Cardiac septum (tissue), 1 donor: ENCODE data around the gene PPP2R2C. TPM values are rescaled to one million over a fixed set of nuclear protein-coding genes. Genes with fewer than 3 reads are reported as not detected.

Source experiments
- DNase-seq: peaks from one replicate; pipeline ENCODE4 v3.0.0-alpha.2; 2020; ENCODE audit warnings: low spot score
- intact Hi-C: fragments of 100-400 bp; cut with DNase I; formaldehyde crosslinking; loops from one replicate; pipeline ENCODE4 v1.14.0; 2022
- total RNA-seq: library from RNA; stranded (reverse); fragmentation: NEBNext Ultra II Directional; extraction: Animal tissue kit (Norgen Biotek cat#: 25700); gene quantifications from one replicate; pipeline ENCODE4 v1.2.1, GENCODE V29; 2021
- donor health status: DM: no; HTN: no; CAD: no.

Gene PPP2R2C
- total RNA-seq, 1 donor from 2014 or later, result 5.5 TPM

DNA sequence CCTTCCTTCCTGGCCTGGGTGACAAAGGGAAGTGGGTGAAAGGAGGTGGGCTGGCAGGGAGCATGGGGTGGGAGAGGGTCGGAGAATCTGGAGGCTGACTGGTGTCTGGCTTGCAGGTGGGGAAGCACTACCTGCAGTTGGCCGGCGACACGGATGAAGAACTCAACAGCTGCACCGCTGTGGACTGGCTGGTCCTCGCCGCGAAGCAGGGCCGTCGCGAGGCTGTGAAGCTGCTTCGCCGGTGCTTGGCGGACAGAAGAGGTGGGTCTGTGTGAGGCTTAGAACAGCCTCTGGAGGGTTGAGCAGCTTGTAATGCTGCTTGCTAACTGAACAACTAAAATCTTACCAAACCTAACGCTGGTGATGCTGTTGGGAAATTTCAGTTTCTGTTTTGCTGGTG, 183.5 kb downstream of the PPP2R2C start:
- intact Hi-C loops, result no loop called here
- DNase-seq, result no peak

DNA sequence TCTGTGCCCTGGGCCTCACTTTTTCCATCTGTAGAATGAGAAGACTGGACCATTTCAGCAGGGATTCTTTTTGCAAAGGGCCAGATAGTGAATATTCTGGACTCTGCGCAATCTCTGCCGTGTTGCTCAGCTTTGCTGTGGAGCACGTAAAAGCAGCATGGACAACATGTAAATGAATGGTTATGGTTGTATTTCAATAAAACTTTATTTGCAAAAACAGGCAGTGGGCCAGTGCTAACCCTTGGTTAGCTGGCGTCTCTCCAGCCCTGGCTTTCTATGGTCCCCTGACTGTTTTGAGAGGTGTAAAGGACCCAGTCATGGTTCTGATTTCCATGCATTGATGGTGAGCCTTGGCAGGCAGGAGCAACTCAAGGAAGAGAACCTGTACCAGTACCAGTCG, 184.1 kb downstream of the PPP2R2C start:
- no peak for DNase-seq
- intact Hi-C loops, result no loop called here

DNA sequence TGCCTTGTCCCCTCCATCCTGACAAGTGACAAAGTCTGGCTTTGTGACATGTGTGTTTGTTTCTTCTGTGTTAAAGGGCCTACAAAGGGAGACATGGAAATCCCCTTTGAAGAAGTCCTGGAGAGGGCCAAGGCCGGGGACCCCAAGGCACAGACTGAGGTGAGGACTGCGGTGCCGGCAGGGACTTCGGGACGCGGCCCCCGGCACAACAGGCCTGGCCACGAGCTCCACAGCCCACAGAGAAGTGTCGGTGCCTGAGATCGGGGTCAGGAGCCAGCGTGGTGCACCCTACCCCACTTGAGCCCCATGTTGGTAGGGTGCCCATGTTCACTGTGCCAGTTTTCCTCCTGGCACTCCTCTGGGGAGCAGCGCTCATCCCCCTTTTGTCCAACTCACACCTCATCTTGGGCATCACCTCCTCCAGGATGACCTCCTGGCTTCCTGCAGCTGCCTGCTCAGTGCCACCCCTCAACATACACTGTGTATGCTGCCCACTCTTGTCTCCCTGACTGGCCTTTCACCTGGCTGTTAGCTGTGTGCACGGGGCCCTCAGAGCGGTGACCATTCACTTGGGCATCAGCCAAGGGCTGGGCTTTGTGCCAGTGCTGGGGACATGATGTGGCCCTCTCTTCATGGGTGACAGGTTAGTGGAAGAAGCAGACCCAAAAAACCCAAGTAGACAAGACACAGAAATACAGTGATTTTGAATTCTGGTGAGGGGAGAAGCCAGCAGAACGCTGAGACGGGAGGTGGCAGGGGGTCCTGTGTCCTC, 185.2 kb downstream of the PPP2R2C start:
- no peak for DNase-seq
- intact Hi-C loops, result no loop called here

DNA sequence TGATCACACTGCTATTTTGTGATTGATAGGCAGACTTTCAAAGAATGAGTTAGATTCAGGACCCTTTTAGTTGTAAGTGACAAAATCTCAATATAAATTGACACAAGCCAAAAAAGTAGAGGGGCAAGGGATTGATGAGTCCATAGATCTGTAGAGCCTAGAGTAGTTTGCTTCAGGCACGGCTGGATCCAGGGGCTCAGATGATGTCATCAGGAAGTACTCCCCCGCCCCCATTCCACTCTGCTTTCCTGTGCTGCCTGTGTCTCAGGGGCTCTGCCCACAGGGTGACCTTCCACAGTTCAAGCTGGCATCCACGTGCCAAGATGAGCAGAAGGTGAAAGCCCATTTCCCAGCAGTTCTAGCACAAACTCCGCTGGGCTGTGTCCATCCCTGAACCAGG, 189.1 kb downstream of the PPP2R2C start:
- intact Hi-C loops, result no loop called here
- DNase-seq, result no peak

DNA sequence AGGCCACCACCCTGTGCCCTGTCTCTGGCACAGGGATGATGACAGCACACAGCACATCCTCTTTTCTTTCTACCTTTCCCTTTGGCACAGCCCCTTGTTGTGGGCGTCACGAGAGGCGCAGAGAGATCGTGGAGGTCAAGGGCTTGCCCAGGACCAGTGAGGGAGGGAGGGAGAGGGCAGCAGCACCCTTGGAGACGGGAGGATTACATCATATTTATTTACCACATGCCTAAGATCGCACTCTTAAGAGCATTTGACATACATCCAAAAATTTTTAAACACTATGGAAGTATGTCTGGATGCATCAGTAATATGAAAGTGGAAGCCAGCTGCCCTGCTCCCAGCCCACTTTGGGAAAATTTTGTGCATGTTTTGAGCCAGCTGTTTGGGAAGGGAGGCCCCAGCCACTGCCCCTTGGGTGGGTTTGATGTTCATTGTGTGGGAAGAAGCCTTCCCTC, 190.1 kb downstream of the PPP2R2C start:
- no peak for DNase-seq

DNA sequence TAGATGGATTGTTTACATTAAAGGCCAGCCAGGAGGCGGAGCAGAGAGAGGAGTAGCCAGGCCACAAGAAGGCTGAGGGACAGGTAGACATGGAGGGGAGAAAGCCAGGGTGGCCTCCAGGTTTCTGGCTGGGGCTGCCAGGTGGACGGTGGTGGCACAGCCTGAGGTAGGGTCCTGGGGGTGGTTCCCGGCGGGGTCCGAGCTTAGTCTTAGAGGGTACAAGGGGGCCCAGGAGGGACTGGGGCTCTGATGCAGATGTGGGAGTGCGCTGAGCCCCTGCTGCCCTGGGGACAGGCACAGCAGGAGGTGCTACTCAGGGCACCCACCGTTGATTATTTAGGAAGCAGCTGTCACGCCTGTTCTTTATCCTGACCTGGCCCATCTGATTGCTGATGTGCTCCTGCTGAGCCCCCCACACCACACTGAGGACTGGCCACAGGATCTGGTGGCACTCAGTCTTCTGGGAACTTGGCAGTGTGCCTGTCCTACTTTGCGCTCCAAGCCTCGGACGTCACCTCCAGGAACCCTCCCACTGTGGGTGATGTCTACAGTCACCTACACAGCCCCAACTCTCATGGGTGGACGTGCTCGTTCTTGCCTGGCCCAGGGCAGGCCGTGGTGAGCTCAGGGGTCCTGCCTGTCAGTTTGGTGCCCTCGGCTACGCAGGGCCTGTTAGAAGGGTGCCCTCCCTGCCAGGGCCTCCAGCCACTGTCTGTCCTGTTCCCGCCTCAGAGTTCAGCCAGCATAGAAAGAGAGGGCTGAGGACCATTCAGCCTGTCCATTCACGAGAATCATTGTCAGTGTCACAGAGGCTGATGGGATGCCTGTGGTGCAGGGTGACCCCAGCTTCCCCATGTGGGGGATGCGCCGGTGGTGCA, 190.7 kb downstream of the PPP2R2C start:
- intact Hi-C loops, result no loop called here
- no peak for DNase-seq

More for the DNA sequence above, 190.1 kb downstream of the PPP2R2C start:
- intact Hi-C loops, result no loop called here

DNA sequence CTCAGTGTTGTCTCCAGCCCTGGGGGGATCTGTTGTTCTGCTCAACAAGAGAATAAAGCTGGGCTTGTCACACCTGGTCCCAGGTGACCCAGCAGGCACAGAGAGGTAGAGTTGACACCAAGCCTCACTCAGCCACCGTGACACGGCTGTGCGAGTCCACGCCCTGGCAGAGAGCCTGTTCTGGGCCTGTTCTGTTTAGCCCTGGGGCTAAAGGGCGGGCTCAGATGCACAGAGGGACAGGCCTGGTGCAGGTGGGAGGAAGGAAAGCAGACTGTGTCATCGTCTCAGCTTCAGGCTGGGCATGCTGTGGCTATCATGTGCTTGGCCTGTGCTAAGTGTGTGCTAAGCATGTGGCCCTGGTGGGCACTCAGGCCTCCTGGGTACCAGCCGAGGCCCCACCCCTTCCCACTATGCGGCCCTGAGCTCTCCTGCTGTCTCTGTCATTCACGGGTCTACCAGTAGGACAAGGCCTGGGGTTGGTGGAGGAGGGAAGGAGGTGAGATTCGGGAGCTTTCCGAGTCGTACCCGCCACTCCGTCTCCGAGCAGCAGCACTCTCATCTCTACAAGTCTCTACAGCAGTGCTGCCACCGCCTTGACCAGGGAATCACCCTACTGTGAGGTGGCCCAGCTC, 191.9 kb downstream of the PPP2R2C start:
- no peak for DNase-seq
- intact Hi-C loops, result no loop called here

DNA sequence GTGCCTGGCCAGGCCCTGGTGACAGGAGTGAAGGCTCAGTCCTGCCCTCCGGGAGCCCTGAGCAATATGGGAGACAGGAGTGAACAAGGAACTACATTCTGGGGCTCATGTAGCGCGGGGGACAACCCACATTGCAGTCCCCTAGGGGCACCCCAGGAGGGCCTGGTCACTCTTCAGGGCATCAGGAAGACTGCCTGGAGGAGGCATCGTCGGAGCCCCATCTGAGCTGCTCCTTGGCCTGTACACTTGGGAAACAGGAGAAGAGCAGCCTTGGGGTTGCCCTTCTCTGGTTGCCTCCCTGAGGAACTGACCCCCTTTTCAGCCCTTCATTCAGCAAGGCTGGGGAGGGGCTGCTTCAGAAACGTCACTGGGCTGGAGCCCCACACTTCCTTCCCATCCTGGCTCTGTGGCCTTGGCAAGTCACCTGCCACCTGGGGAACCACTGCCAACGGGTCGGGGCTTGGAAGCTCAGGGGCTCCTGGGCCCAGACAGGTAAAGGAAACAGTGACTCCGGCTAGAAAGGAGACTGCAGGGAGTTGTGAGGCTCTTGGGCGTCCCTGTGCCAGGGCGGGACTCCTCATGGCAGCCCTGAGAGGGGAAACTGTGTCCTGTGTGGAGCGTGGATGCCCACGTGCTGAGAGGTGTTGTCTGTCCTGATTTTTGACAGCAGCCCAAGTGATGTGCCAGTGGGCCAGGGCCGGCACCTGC, 192.7 kb downstream of the PPP2R2C start:
- DNase-seq, result no peak
- intact Hi-C loops, result no loop called here

DNA sequence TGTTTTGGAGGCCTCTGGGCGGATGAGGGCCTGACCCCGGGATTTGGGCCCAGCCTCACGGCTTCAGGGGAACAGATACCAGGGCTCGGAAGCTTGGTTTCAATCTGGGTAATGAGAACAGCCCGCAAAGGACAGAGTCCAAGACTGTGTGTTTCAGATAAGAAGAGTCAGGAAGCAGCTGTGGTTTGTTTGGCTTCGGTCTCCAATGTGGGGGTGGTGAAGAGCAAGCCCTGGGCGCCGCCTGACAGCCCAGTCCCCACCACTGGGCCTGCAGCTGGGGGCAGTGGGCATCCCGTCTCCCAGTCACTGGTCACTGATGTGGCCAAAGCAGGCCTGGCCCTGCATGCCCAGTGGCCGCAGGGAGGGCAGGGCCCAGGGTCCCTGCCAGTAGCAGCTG, 193.6 kb downstream of the PPP2R2C start:
- intact Hi-C loops, result no loop called here
- DNase-seq, result no peak

DNA sequence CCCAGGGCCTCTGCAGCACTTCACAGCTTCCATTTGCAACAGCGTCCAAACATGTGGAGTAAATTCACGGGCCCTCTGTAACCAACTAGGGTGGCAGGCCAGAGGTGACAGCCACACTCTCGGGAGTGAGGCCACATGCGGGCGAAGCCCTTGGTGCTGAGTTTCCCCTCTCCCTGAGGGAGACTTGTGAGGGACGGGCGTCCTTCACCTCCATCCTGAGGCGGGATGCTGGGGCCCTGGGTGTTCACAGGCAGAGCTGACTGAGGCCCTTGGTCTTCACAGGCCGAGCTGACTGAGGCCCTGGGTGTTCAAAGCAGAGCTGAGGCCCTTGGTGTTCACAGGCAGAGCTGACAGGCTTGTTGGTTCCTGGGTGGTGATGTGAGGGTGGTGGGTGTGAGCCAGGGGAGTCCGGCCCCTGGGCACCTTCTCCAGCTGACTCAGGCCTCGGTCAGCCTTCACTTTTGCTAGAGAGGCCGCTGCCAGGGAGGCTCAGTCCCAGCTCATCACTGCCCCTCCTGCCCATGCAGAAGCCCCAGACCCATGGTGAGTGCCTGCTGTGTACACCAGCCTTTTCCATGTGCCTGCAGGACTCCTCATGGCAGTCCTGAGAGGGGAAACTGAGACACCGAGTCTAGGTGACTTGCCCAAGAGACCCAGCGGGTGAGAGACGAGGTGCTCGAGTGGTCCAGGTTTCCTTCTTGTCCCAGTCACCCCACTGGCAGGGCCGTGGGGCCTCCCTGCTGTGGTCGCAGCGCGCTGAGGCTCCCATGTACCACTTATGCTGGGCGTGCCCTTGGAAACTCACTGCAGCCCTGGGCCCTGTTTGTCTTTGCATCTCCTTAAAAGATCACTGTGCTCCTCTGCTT, 194.2 kb downstream of the PPP2R2C start:
- DNase-seq, result no peak

DNA sequence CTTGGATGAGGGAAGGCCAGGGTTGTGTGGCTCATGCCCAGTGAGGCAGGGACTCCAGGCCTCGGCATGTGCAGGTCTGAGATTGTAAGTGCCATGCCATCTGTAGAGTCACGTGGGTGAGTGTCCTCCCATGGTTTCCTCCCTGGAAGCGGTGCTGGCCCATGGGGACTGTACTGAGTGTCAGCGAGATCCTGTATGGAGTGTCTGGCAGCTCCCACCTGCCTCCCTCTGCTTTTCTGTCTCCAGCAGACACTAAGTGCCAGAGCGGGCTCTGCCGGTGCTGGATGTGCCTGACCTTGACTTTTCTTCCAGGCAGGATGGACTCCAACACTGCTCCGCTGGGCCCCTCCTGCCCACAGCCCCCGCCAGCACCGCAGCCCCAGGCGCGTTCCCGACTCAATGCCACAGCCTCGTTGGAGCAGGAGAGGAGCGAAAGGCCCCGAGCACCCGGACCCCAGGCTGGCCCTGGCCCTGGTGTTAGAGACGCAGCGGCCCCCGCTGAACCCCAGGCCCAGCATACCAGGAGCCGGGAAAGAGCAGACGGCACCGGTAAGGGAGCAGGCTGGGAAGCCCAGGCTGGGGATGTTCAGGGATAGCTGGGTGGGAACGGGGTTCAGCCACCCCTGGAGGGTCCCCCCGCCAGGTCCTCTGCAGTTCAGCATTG, 195.1 kb downstream of the PPP2R2C start:
- DNase-seq, result no peak
- intact Hi-C loops, result no loop called here

More for the DNA sequence above, 194.2 kb downstream of the PPP2R2C start:
- intact Hi-C loops, result no loop called here

DNA sequence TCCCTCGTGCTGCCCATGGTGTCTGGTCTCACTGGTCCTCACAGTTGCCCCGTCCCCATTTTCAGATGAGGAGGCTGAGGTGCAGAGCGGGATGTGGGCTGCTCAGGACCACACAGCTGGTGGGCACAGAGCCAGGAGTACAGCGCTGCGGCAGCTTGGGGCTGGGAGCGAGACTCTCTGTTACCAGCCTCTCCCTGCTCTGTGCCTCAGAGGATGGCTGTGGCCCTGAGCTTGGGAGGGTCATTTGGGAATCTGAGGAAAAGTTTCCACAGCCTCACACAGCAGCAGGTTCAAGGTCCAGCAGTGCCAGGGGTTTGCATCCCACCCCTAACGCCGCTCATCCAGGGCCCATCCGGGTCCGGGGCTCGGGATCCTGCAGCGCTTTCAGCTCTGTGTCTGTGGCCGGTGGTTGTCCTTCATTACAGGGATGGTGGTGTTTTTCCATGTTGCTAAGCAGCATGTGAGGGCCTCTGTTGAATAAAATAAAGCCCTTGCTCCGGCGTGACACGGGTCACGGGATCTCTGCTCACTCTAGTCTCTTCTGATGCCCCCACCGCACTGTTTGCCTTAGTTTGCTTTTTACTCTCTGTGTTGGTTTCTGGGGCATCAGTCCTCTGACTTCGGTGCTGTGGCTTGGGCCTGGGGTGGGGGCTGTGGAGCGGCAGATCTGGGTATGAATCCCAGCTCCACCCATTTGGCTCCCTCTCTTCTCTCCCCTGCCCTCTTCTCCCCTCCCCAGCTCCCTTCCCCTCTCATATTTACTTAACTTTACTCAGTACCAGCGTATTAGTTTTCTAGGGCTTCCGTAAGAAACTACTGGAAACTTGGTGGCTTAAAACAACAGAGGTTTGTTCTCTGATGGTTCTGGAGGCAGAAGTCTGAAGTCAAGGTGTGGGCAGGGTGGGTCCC, 196.3 kb downstream of the PPP2R2C start:
- intact Hi-C loops, result no loop called here
- DNase-seq, result no peak

DNA sequence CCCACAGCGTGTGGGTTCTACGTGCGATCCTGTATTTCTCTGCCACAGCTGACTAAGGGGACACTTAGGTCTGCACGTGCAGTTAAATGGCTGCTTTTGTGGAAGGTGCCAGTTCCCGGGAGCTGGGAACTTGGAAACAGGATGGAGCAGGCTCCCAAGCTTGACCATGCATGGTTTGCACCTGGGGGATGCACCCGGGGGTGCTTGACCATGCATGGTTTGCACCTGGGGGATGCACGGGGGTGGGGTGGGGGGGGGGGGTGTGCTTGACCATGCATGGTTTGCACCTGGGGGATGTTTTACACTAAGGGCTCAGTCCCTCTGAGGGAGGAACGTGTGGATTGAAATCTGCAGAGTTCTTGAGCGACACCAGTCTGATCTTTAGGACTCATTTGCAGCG, 197.1 kb downstream of the PPP2R2C start:
- intact Hi-C loops, result no loop called here
- DNase-seq, result no peak

DNA sequence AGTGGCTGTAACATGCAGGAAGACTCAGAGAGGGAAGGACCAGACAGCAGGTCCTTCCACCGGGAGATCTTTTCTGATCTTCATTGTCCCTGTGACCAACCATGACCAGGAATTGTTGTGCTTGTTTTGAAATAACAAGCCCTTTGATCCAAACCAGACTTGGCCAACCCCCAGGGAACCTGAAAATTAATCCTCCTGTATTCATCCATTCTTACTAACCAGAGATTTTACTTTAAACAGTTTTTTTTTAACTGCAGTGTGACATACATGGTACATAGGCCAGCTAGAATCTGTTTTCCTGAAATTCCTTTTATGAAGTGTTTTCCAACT, 198.8 kb downstream of the PPP2R2C start:
- intact Hi-C loops, result no loop called here
- no peak for DNase-seq

DNA sequence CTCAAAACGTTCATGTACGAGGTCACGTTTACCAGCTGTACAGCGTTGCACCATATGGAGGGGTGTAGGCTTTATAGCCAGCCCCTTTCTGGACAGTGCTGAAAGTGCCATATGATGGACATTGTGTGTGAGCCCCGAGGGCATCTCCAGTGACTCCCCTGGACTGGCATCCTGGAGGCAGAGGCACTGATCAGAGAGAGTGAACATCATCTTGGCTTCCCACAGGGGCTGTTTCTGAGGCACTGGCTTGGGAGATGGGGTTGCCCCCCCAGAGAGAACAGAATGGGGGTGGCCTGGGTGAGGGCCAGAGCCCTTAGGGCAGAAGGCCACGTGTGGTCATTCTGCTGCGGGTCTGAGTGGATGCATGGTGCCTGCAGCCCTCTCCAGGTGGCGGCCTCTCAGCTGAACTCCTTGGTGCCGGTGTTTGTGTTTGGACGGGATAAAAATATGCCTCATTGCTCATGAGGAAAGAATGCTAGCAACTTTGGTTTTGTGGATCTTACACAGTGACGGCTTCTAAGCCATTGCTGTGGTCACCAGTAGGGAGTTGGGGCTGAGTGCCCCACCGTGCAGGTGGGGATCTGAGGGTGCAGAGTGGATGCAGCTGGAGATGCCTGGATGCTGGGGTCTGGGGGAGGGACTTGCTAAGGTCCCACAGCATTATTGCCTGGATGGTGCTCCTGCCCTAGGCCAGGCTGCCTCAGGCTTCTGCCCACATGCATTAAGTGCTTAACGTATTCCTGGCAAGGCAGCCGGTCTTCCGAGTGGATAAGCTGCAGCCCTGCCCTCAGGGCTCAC, 199.4 kb downstream of the PPP2R2C start:
- no peak for DNase-seq
- intact Hi-C loops, result no loop called here

DNA sequence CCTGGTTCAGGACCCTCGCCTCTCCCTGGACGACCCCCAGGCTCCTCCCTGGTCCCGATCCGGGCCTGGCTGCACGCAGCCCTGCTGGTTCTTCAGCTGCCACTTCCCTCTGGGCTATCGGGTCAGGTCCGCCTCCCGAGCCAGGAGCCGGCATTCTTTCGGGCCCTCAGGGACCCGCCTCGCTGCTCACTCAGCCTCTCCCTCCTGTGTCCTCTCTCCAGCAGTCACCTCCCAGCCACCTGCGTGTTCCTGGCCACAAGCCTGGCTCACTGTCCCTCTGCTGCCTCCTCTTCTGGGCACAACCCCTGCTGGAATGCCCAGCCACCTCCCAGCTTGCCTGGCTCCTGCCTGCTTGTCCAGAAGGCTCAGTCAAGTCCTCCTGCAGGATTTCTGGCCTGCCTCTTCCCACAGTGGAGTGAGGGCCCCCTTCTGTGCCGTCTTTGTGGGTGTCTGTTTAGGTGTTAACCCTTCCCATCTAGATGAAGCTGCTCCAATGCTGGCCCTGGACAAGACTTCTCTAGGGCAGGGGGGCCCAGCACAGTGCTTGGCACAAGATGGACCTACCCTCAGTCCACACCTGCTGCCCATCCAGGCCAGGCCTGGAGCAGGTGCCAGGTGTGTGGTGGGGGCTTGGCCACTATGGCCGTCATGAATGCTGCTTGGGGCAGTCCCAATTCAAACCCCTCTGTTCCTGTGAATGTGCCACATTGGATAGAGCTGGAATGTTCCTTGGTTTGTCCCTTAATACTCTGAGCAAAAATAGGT, 200.5 kb downstream of the PPP2R2C start:
- intact Hi-C loops, result no loop called here
- DNase-seq, result no peak
